Neural cell (in vitro differentiated cells): ENCODE measurements around the gene TRIM8. TPM values are rescaled to one million over a fixed set of nuclear protein-coding genes. Genes with fewer than 3 reads are reported as not detected.

Source experiments
- H2AFZ ChIP-seq: fragments of 200-600, 300-800 bp; sonication (generic), shearing (Covaris generic); 2 replicates; pipeline ENCODE4 v1.6.0; 2014; ENCODE audit warnings: low read depth, mild to moderate bottlenecking, antibody characterized with exemption, low read length, moderate library complexity
- H3F3A ChIP-seq: fragments of 200-600 bp; shearing (Covaris generic); 2 replicates; pipeline ENCODE4 v1.6.1; 2016; ENCODE audit warnings: mild to moderate bottlenecking, moderate library complexity, mixed read lengths, antibody characterized with exemption, low read length; ENCODE audit not compliant: insufficient read depth, poor library complexity, severe bottlenecking
- H3K27ac ChIP-seq: fragments of 200-600, 300-800 bp; sonication (generic), shearing (Covaris generic); 2 replicates; pipeline ENCODE4 v1.5.1; 2014; ENCODE audit warnings: mild to moderate bottlenecking, low read length, moderate library complexity
- H3K27me3 ChIP-seq: fragments of 300-800, 200-600 bp; sonication (generic), shearing (Covaris generic); 2 replicates; pipeline ENCODE4 v1.6.0; 2014; ENCODE audit warnings: mild to moderate bottlenecking, low read depth, low read length, moderate library complexity; ENCODE audit not compliant: insufficient read depth
- H3K36me3 ChIP-seq: fragments of 300-800, 200-600 bp; sonication (generic), shearing (Covaris generic); 2 replicates; pipeline ENCODE4 v1.5.1; 2014; ENCODE audit warnings: mild to moderate bottlenecking, antibody characterized with exemption, low read length, moderate library complexity; ENCODE audit not compliant: insufficient read depth
- H3K4me2 ChIP-seq: fragments of 300-800, 200-600 bp; sonication (generic), shearing (Covaris generic); 2 replicates; pipeline ENCODE4 v1.6.0; 2014; ENCODE audit warnings: mild to moderate bottlenecking, low read length
- H3K4me3 ChIP-seq: fragments of 300-800, 200-600 bp; sonication (generic), shearing (Covaris generic); 2 replicates; pipeline ENCODE4 v1.5.1; 2014; ENCODE audit warnings: mild to moderate bottlenecking, low read length, moderate library complexity
- H3K79me2 ChIP-seq: fragments of 200-600 bp; shearing (Covaris generic); replicated peaks from 2 replicates; pipeline ENCODE4 v1.6.0; 2014; ENCODE audit warnings: mild to moderate bottlenecking, low read length, moderate library complexity; ENCODE audit not compliant: insufficient read depth
- H3K9ac ChIP-seq: fragments of 300-800, 200-600 bp; sonication (generic), shearing (Covaris generic); 2 replicates; pipeline ENCODE4 v1.6.1; 2016; ENCODE audit warnings: mild to moderate bottlenecking, low read length, mixed read lengths
- H3K9me2 ChIP-seq: fragments of 200-600 bp; shearing (Covaris generic); 2 replicates; pipeline ENCODE4 v1.6.1; 2016; ENCODE audit warnings: mild to moderate bottlenecking, low read length, mixed read lengths; ENCODE audit not compliant: insufficient read depth
- H3K9me3 ChIP-seq: fragments of 200-600, 300-800 bp; sonication (generic), shearing (Covaris generic); 2 replicates; pipeline ENCODE4 v1.6.1; 2016; ENCODE audit warnings: mild to moderate bottlenecking, mixed run types, low read length, moderate library complexity, mixed read lengths
- H4K20me1 ChIP-seq: fragments of 200-600 bp; shearing (Covaris generic); 2 replicates; pipeline ENCODE4 v1.6.1; 2016; ENCODE audit warnings: mild to moderate bottlenecking, mixed run types; ENCODE audit not compliant: insufficient read depth
- EP300 ChIP-seq: fragments of 450-650 bp; conservative IDR thresholded peaks from 2 replicates; pipeline ENCODE4 v1.6.1; 2014; ENCODE audit warnings: antibody characterized with exemption, mild to moderate bottlenecking, moderate library complexity; ENCODE audit not compliant: poor library complexity, severe bottlenecking
- EZH2 ChIP-seq: fragments of 200-600, 300-800 bp; shearing (Covaris generic), sonication (generic); IDR thresholded peaks from 2 replicates; pipeline ENCODE4 v1.6.1; 2014; ENCODE audit warnings: antibody characterized with exemption, low read length, borderline replicate concordance, mild to moderate bottlenecking; ENCODE audit not compliant: insufficient read depth, poor library complexity, severe bottlenecking
- MXI1 ChIP-seq: fragments of 450-650 bp; conservative IDR thresholded peaks from 2 replicates; pipeline ENCODE4 v1.6.1; 2014; ENCODE audit warnings: antibody characterized with exemption, mild to moderate bottlenecking; ENCODE audit not compliant: poor library complexity, severe bottlenecking
- POLR2AphosphoS5 ChIP-seq: IDR thresholded peaks from 2 replicates; pipeline ENCODE4 v1.6.1; 2012
- RAD21 ChIP-seq: fragments of 450-650 bp; conservative IDR thresholded peaks from 2 replicates; pipeline ENCODE4 v1.6.1; 2014; ENCODE audit warnings: antibody characterized with exemption, mild to moderate bottlenecking, moderate library complexity
- SMC3 ChIP-seq: fragments of 450-650 bp; conservative IDR thresholded peaks from 2 replicates; pipeline ENCODE4 v1.6.1; 2014; ENCODE audit warnings: antibody characterized with exemption, mild to moderate bottlenecking, moderate library complexity; ENCODE audit not compliant: poor library complexity
- TAF1 ChIP-seq: IDR thresholded peaks from 2 replicates; pipeline ENCODE4 v1.6.1; 2012; ENCODE audit warnings: low read depth
- polyA plus RNA-seq: library from polyadenylated mRNA; depleted of rRNA; stranded (reverse); fragments of >200 nt; gene quantifications from 2 replicates; pipeline ENCODE4 v1.2.3, GENCODE V29; 2014
- TF ChIP-seq, protein P1 (sequence below): fragments of 450-650 bp; IDR thresholded peaks from 2 replicates; pipeline ENCODE4 v1.5.1; 2014; ENCODE audit warnings: antibody characterized with exemption, mild to moderate bottlenecking, moderate library complexity; ENCODE audit not compliant: poor library complexity, severe bottlenecking
- TF ChIP-seq, protein P2 (sequence below): IDR thresholded peaks from 2 replicates; pipeline ENCODE4 v1.6.1; 2012; ENCODE audit warnings: borderline replicate concordance

The TRIM8 gene
- polyA plus RNA-seq, 1 donor from 2014 or later = 47.5 TPM

DNA sequence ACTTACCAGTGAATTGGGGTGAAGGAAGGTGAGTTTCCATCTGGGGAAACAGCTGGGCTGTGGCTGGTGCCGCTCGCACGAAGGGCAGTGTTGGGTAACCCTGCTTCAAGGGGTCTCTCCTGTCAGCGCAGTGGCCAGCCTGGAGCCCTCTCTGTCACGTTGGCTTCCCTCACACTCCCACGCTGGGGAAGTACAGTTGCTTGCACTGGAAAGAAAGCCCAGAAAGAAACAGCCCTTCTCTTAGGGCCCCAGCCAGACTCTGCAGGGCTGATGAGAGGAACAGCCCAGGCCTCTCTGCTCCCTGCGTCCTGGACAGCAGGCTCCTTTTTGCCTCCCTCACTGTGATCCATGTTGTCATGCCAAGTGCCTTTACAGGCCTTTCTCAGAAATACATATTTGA, 40.3 kb upstream of the TRIM8 start:
- H3K79me2 ChIP-seq = no peaks in the 10 kb centered on the region
- no peak overlapping the region for H2AFZ ChIP-seq
- H4K20me1 ChIP-seq = no peaks in the 10 kb centered on the region
- no peak overlapping the region for H3K9ac ChIP-seq
- H3K4me2 ChIP-seq = no peak overlapping the region
- no peaks in the 10 kb centered on the region for H3K27me3 ChIP-seq
- no peaks in the 10 kb centered on the region for H3K9me3 ChIP-seq
- no peak overlapping the region for H3K27ac ChIP-seq
- TF ChIP-seq, protein P1, sequence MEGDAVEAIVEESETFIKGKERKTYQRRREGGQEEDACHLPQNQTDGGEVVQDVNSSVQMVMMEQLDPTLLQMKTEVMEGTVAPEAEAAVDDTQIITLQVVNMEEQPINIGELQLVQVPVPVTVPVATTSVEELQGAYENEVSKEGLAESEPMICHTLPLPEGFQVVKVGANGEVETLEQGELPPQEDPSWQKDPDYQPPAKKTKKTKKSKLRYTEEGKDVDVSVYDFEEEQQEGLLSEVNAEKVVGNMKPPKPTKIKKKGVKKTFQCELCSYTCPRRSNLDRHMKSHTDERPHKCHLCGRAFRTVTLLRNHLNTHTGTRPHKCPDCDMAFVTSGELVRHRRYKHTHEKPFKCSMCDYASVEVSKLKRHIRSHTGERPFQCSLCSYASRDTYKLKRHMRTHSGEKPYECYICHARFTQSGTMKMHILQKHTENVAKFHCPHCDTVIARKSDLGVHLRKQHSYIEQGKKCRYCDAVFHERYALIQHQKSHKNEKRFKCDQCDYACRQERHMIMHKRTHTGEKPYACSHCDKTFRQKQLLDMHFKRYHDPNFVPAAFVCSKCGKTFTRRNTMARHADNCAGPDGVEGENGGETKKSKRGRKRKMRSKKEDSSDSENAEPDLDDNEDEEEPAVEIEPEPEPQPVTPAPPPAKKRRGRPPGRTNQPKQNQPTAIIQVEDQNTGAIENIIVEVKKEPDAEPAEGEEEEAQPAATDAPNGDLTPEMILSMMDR = no peak
- no peak for TF ChIP-seq SMC3
- TF ChIP-seq, protein P2, sequence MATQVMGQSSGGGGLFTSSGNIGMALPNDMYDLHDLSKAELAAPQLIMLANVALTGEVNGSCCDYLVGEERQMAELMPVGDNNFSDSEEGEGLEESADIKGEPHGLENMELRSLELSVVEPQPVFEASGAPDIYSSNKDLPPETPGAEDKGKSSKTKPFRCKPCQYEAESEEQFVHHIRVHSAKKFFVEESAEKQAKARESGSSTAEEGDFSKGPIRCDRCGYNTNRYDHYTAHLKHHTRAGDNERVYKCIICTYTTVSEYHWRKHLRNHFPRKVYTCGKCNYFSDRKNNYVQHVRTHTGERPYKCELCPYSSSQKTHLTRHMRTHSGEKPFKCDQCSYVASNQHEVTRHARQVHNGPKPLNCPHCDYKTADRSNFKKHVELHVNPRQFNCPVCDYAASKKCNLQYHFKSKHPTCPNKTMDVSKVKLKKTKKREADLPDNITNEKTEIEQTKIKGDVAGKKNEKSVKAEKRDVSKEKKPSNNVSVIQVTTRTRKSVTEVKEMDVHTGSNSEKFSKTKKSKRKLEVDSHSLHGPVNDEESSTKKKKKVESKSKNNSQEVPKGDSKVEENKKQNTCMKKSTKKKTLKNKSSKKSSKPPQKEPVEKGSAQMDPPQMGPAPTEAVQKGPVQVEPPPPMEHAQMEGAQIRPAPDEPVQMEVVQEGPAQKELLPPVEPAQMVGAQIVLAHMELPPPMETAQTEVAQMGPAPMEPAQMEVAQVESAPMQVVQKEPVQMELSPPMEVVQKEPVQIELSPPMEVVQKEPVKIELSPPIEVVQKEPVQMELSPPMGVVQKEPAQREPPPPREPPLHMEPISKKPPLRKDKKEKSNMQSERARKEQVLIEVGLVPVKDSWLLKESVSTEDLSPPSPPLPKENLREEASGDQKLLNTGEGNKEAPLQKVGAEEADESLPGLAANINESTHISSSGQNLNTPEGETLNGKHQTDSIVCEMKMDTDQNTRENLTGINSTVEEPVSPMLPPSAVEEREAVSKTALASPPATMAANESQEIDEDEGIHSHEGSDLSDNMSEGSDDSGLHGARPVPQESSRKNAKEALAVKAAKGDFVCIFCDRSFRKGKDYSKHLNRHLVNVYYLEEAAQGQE = no peak
- no peak for TF ChIP-seq EP300
- TF ChIP-seq POLR2AphosphoS5 = no peak
- no peak for TF ChIP-seq RAD21
- TF ChIP-seq TAF1 = no peak
- TF ChIP-seq EZH2 = no peak
- TF ChIP-seq MXI1 = no peak
- no peak overlapping the region for H3K4me3 ChIP-seq
- H3K9me2 ChIP-seq = no peaks in the 10 kb centered on the region
- H3K36me3 ChIP-seq = no peaks in the 10 kb centered on the region
- H3F3A ChIP-seq = no peaks in the 10 kb centered on the region

DNA sequence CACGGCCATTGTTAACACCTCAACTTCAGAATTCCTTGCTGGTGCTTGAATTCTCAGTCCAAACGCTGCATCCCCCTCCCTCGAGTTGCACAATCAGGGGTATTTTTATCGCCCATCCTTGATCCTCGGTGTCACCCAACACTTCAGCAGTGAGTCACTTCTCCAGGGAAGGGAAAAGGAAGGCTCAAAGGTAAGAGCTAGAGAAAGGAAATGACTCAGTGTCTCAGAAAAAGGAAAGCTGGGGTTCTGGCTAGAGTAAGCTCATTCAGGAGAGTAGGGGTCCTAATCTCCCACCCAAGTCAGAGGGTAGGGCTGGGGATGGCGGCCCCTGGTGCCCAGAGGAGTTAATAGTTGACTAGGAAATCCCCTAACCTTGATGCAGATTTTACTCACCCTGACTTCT, 39.8 kb upstream of the TRIM8 start:
- H3K9me3 ChIP-seq = no peaks in the 10 kb centered on the region
- H3K9me2 ChIP-seq = no peaks in the 10 kb centered on the region
- H3K79me2 ChIP-seq = no peaks in the 10 kb centered on the region
- H3K9ac ChIP-seq = no peak overlapping the region
- no peaks in the 10 kb centered on the region for H3F3A ChIP-seq
- H3K36me3 ChIP-seq = no peaks in the 10 kb centered on the region
- H3K27ac ChIP-seq = no peak overlapping the region
- H3K4me2 ChIP-seq = no peak overlapping the region
- no peak for TF ChIP-seq EZH2
- TF ChIP-seq EP300 = no peak
- no peak for TF ChIP-seq RAD21
- TF ChIP-seq MXI1 = no peak
- H3K4me3 ChIP-seq = no peak overlapping the region
- H2AFZ ChIP-seq = no peak overlapping the region
- no peaks in the 10 kb centered on the region for H4K20me1 ChIP-seq
- H3K27me3 ChIP-seq = no peaks in the 10 kb centered on the region
